Peyer's patch (tissue), 4 donors: ENCODE results near the gene MRM3.

Source experiments
- POLR2A ChIP-seq, 2 donors: fragments of 450-650 bp; IDR thresholded peaks; one replicate each; pipeline ENCODE4 v1.5.1; 2017; ENCODE audit warnings: antibody characterized with exemption in 2 of 2, mild to moderate bottlenecking in 2 of 2, moderate library complexity in 2 of 2
- TF ChIP-seq, protein P1 (sequence below), 6 experiments: fragments of 450-650 bp in 4 of 6; fragments of 200-600 bp in 2 of 6; sonication (generic) in 1 of 6; IDR thresholded peaks; one replicate each; pipeline ENCODE4 v1.5.1; 2017 to 2019; ENCODE audit warnings: antibody characterized with exemption in 6 of 6, mild to moderate bottlenecking in 3 of 6, moderate library complexity in 1 of 6

DNA sequence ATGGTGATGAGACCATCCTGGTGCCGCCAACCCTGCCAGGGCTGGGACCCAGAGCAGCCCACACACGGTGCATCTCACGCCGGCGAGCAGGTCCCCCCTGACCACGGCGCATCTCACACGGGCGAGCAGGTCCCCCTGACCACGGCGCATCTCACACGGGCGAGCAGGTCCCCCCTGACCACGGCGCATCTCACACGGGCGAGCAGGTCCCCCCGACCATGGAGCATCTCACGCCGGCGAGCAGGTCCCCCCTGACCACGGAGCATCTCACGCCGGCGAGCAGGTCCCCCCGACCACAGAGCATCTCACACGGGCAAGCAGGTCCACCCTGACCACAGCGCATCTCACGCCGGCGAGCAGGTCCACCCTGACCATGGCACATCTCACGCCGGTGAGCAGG is 59.2 kb downstream of the MRM3 start:
- TF ChIP-seq, protein P1, sequence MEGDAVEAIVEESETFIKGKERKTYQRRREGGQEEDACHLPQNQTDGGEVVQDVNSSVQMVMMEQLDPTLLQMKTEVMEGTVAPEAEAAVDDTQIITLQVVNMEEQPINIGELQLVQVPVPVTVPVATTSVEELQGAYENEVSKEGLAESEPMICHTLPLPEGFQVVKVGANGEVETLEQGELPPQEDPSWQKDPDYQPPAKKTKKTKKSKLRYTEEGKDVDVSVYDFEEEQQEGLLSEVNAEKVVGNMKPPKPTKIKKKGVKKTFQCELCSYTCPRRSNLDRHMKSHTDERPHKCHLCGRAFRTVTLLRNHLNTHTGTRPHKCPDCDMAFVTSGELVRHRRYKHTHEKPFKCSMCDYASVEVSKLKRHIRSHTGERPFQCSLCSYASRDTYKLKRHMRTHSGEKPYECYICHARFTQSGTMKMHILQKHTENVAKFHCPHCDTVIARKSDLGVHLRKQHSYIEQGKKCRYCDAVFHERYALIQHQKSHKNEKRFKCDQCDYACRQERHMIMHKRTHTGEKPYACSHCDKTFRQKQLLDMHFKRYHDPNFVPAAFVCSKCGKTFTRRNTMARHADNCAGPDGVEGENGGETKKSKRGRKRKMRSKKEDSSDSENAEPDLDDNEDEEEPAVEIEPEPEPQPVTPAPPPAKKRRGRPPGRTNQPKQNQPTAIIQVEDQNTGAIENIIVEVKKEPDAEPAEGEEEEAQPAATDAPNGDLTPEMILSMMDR (IDR thresholded peaks at IDR 0.05): no peak
- TF ChIP-seq POLR2A (IDR thresholded peaks at IDR 0.05): no peak
